GM12872 (cell line): ENCODE results near the gene ELP4.

ENCODE experiments used
- TF ChIP-seq, protein P1 (sequence below): IDR thresholded peaks from 3 replicates; pipeline ENCODE4 v1.5.1; 2011; ENCODE audit warnings: low read depth, mild to moderate bottlenecking, low read length, moderate library complexity; ENCODE audit not compliant: insufficient read depth

Gene ELP4

DNA sequence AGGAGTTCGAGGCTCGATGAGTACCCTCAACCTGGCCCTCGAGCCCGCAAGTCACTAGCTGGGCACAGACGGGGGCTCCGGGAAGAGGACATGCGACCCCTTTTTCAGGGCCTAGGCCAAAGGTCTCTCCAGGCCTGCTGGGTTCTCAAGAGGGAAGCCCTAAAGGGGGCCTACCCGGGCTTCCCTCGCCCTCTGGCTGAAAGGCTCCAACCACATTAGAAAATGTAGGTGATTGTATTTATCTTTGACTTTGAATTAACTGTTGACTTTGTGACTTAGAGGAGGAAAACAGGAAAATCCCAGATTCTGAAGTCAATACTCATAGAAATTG lies 308.8 kb downstream of the ELP4 start:
- TF ChIP-seq, protein P1, sequence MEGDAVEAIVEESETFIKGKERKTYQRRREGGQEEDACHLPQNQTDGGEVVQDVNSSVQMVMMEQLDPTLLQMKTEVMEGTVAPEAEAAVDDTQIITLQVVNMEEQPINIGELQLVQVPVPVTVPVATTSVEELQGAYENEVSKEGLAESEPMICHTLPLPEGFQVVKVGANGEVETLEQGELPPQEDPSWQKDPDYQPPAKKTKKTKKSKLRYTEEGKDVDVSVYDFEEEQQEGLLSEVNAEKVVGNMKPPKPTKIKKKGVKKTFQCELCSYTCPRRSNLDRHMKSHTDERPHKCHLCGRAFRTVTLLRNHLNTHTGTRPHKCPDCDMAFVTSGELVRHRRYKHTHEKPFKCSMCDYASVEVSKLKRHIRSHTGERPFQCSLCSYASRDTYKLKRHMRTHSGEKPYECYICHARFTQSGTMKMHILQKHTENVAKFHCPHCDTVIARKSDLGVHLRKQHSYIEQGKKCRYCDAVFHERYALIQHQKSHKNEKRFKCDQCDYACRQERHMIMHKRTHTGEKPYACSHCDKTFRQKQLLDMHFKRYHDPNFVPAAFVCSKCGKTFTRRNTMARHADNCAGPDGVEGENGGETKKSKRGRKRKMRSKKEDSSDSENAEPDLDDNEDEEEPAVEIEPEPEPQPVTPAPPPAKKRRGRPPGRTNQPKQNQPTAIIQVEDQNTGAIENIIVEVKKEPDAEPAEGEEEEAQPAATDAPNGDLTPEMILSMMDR: no peak

DNA sequence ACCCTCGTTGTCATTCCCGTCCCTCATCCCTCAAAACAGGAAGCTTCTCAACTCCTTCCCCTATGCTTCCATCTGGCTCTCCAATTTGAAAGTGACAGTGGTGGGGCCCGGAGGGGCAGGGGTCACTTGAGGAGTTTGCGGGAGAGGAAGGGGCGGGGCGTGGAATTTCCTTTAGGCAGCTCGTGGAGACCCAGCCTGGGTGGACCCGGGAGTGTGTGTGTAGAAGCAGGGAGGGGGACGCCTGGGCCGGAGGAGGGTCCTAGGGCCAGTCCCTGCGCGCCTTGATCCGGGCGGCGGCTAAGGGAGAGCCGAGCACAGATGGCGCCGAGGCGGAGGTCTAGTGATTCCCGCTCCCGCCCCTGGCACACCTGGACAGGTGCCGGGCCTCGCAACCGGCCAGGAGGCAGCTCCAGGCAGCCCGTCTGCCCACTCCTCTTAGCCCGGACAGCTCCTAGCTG lies 309.3 kb downstream of the ELP4 start:
- TF ChIP-seq, protein P1: no peak

GRCh38 chr11:31819621-31820437 lies 310.3 kb downstream of the ELP4 start:
- TF ChIP-seq, protein P1: no peak

DNA sequence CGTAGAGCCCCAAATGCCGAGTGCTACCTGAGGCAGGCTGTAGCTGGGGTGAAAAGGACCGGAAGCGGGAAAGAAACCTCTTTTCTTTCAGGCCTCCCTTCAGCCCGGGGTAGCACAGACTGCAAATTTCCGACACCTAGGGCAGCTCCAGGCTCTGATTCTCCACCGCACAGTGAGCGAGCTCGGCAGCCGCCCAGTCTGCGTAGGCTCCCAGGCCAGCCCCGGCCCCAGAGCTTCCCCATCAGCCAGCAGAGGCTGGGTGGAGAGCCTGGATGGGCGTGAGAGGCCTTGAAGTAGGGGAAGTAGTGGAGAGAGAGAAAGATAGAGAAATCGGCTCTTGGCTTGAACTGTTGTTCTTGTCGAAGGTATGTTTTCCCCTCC lies 310.9 kb downstream of the ELP4 start:
- TF ChIP-seq, protein P1: no peak

DNA sequence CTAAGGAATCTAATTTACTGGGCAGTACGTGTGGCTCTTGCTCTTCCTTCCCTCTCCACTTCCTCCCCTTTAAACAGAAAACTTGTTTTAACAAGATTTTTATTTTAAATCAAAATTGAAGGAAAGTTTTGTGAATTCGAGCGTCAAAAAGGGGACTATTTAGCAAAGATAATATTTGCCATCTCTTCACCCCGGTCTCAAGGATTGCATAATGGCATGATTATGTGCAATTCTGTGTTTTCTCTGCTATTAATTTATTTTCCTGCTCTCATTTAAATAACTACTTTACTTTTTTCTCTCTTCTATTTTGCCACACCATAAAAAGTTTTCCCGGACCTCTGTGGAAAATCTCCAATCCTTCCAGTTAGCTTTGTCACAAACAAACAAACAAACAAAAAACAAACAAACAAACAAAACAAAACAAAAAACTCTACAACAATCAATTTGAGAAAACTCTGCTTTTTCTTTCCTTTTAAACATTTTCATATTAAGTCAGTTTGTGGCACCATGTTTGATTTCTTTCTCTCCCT lies 311.7 kb downstream of the ELP4 start:
- TF ChIP-seq, protein P1: no peak

- TF ChIP-seq, protein P1: no peak
These were observed 312.2 kb downstream of the ELP4 start for GRCh38 chr11:31821766-31822165.

GRCh38 chr11:31822175-31822926 lies 312.8 kb downstream of the ELP4 start:
- TF ChIP-seq, protein P1: no peak
